H9 (cell line): ENCODE data around the gene TSNAXIP1. TPM values are rescaled to one million over a fixed set of nuclear protein-coding genes. Genes with fewer than 3 reads are reported as not detected.

Experiments used
- DNase-seq: peaks from one replicate; pipeline ENCODE4 v3.0.0-alpha.2; 2017
- H2AFZ ChIP-seq: one replicate; pipeline ENCODE4 v1.6.1; 2013; ENCODE audit warnings: mild to moderate bottlenecking, low read length, control low read depth, moderate library complexity
- H2AK5ac ChIP-seq: 2 replicates; pipeline ENCODE4 v1.6.1; 2013; ENCODE audit warnings: low read length, control low read depth, mixed read lengths; ENCODE audit not compliant: insufficient read length
- H2BK120ac ChIP-seq: one replicate; pipeline ENCODE4 v1.6.1; 2013; ENCODE audit warnings: low read depth, mild to moderate bottlenecking, low read length, control low read depth, inconsistent platforms; ENCODE audit not compliant: poor library complexity, severe bottlenecking
- H2BK12ac ChIP-seq: 2 replicates; pipeline ENCODE4 v1.6.1; 2013; ENCODE audit warnings: low read length, control low read depth, mixed read lengths, low read depth; ENCODE audit not compliant: insufficient read length
- H2BK15ac ChIP-seq: 2 replicates; pipeline ENCODE4 v1.6.1; 2013; ENCODE audit warnings: low read depth, low read length, control low read depth
- H2BK20ac ChIP-seq: one replicate; pipeline ENCODE4 v1.6.1; 2013; ENCODE audit warnings: low read depth, mild to moderate bottlenecking, low read length, control low read depth, inconsistent platforms; ENCODE audit not compliant: poor library complexity, severe bottlenecking
- H2BK5ac ChIP-seq: 2 replicates; pipeline ENCODE4 v1.6.1; 2013; ENCODE audit warnings: low read length, control low read depth, mixed read lengths; ENCODE audit not compliant: insufficient read length
- H3K14ac ChIP-seq: 2 replicates; pipeline ENCODE4 v1.6.1; 2013; ENCODE audit warnings: low read length, control low read depth; ENCODE audit not compliant: insufficient read depth
- H3K18ac ChIP-seq: 2 replicates; pipeline ENCODE4 v1.6.1; 2013; ENCODE audit warnings: low read depth, mild to moderate bottlenecking, mixed read lengths, low read length, control low read depth; ENCODE audit not compliant: insufficient read length
- H3K23ac ChIP-seq: 2 replicates; pipeline ENCODE4 v1.6.1; 2013; ENCODE audit warnings: low read length, control low read depth, mixed read lengths, low read depth; ENCODE audit not compliant: insufficient read length
- H3K23me2 ChIP-seq: 2 replicates; pipeline ENCODE4 v1.6.1; 2013; ENCODE audit warnings: low read depth, mild to moderate bottlenecking, mixed read lengths, low read length, control low read depth; ENCODE audit not compliant: insufficient read length, poor library complexity, severe bottlenecking
- H3K27ac ChIP-seq: 2 replicates; pipeline ENCODE4 v1.5.1; 2013; ENCODE audit warnings: low read length, control low read depth, mixed read lengths, low read depth; ENCODE audit not compliant: insufficient read length
- H3K27me3 ChIP-seq: 2 replicates; pipeline ENCODE4 v1.6.1; 2013; ENCODE audit warnings: low read length, control low read depth, inconsistent platforms; ENCODE audit not compliant: insufficient read depth
- H3K4ac ChIP-seq: 2 replicates; pipeline ENCODE4 v1.6.1; 2013; ENCODE audit warnings: low read depth, mild to moderate bottlenecking, control low read depth, inconsistent platforms, low read length, moderate library complexity
- H3K4me1 ChIP-seq: 2 replicates; pipeline ENCODE4 v1.6.1; 2013; ENCODE audit warnings: low read length, control low read depth, inconsistent platforms; ENCODE audit not compliant: insufficient read depth
- H3K4me2 ChIP-seq: 2 replicates; pipeline ENCODE4 v1.6.1; 2013; ENCODE audit warnings: low read length, control low read depth, mixed read lengths; ENCODE audit not compliant: insufficient read length, insufficient read depth
- H3K56ac ChIP-seq: 2 replicates; pipeline ENCODE4 v1.6.1; 2013; ENCODE audit warnings: low read depth, mild to moderate bottlenecking, mixed read lengths, low read length, control low read depth; ENCODE audit not compliant: insufficient read length
- H3K79me1 ChIP-seq: 2 replicates; pipeline ENCODE4 v1.6.1; 2013; ENCODE audit warnings: low read depth, mild to moderate bottlenecking, moderate library complexity, low read length, control low read depth, inconsistent platforms; ENCODE audit not compliant: insufficient read depth, poor library complexity, severe bottlenecking
- H3K79me2 ChIP-seq: 2 replicates; pipeline ENCODE4 v1.6.1; 2013; ENCODE audit warnings: low read length, control low read depth, inconsistent platforms; ENCODE audit not compliant: insufficient read depth
- H3K9ac ChIP-seq: 2 replicates; pipeline ENCODE4 v1.6.1; 2013; ENCODE audit warnings: low read length, control low read depth, mixed read lengths; ENCODE audit not compliant: insufficient read length; ENCODE audit errors: extremely low read depth
- H3K9me3 ChIP-seq: one replicate; pipeline ENCODE4 v1.6.1; 2013; ENCODE audit warnings: low read depth, low read length, inconsistent platforms; ENCODE audit not compliant: control insufficient read depth
- H3T11ph ChIP-seq: one replicate; pipeline ENCODE4 v1.6.1; 2013; ENCODE audit warnings: mild to moderate bottlenecking, low read length, control low read depth, inconsistent platforms
- H4K20me1 ChIP-seq: one replicate; pipeline ENCODE4 v1.6.1; 2013; ENCODE audit not compliant: control insufficient read depth, insufficient read length, insufficient read depth
- H4K5ac ChIP-seq: 2 replicates; pipeline ENCODE4 v1.6.1; 2013; ENCODE audit warnings: low read depth, mild to moderate bottlenecking, mixed read lengths, low read length, control low read depth; ENCODE audit not compliant: insufficient read length
- H4K8ac ChIP-seq: replicated peaks from 2 replicates; pipeline ENCODE4 v1.6.1; 2013; ENCODE audit warnings: low read length, control low read depth, mixed read lengths, low read depth; ENCODE audit not compliant: insufficient read length
- H4K91ac ChIP-seq: 2 replicates; pipeline ENCODE4 v1.6.1; 2013; ENCODE audit warnings: low read depth, mild to moderate bottlenecking, moderate library complexity, mixed read lengths, low read length, control low read depth; ENCODE audit not compliant: insufficient read length
- H3K27ac Mint-ChIP-seq, 3 experiments: 2 replicates in 2 of 3; 3 replicates in 1 of 3; pipeline ENCODE4 v1.8.0; 2020 to 2021; ENCODE audit warnings: mixed read lengths in 3 of 3, mild to moderate bottlenecking in 1 of 3, moderate library complexity in 1 of 3
- H3K27me3 Mint-ChIP-seq: 2 replicates; pipeline ENCODE4 v1.8.0; 2021; ENCODE audit warnings: low read depth, mild to moderate bottlenecking, moderate library complexity, mixed read lengths
- H3K36me3 Mint-ChIP-seq, 3 experiments: 2 replicates in 2 of 3; 3 replicates in 1 of 3; pipeline ENCODE4 v1.8.0; 2020 to 2021; ENCODE audit warnings: low read depth in 3 of 3, mixed read lengths in 3 of 3; ENCODE audit not compliant: insufficient read depth in 1 of 3
- H3K4me1 Mint-ChIP-seq, 2 experiments: 2 replicates each; pipeline ENCODE4 v1.8.0; 2020; ENCODE audit warnings: mixed read lengths in 2 of 2
- H3K4me3 Mint-ChIP-seq, 2 experiments: 2 replicates in 1 of 2; 3 replicates in 1 of 2; pipeline ENCODE4 v1.8.0; 2020 to 2021; ENCODE audit warnings: mild to moderate bottlenecking in 2 of 2, mixed read lengths in 2 of 2, moderate library complexity in 1 of 2
- H3K9me3 Mint-ChIP-seq, 2 experiments: 2 replicates in 1 of 2; 3 replicates in 1 of 2; pipeline ENCODE4 v1.8.0; 2020; ENCODE audit warnings: mild to moderate bottlenecking in 2 of 2, mixed read lengths in 2 of 2, moderate library complexity in 1 of 2
- WGBS: extraction: QIAGEN DNeasy Blood & Tissue Kit; methylation state at CpG from one replicate; pipeline ENCODE4 v1.1.7; 2013; ENCODE audit warnings: missing lambda C conversion rate, low lambda C conversion rate, mixed read lengths; ENCODE audit not compliant: insufficient read length; ENCODE audit errors: extremely low coverage; 5-methylcytosine and 5-hydroxymethylcytosine counted together
- total RNA-seq: library from RNA; stranded (reverse); gene quantifications from 2 replicates; pipeline ENCODE4 v1.2.1, GENCODE V29; 2021
- TF ChIP-seq, protein P1 (sequence below): fragments of 200-600 bp; sonication (generic); conservative IDR thresholded peaks from 3 replicates; pipeline ENCODE4 v1.8.0; 2021; ENCODE audit warnings: antibody characterized with exemption, mild to moderate bottlenecking

Gene TSNAXIP1
- total RNA-seq, 1 experiment from 2014 or later = 1.3 TPM

DNA sequence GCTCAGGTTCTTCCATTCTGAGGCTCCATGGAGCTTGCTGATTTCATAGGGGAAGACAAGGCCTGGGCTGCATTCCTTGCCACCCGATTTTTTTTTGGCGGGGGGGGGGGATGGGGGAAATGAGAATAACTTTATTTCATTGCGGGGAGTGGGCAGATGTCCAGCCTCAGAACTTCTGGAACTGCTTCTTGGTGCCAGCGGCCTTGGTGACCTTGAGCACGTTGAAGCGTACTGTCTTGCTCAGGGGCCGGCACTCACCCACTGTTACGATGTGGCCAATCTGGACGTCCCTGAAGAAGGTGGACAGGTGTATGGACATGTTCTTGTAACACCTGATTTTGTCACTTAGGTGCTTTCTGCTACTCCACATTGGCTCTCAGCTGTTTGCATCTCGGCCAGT, 49.1 kb downstream of the TSNAXIP1 start:
- no peak overlapping the region for H3K27ac ChIP-seq
- TF ChIP-seq, protein P1, sequence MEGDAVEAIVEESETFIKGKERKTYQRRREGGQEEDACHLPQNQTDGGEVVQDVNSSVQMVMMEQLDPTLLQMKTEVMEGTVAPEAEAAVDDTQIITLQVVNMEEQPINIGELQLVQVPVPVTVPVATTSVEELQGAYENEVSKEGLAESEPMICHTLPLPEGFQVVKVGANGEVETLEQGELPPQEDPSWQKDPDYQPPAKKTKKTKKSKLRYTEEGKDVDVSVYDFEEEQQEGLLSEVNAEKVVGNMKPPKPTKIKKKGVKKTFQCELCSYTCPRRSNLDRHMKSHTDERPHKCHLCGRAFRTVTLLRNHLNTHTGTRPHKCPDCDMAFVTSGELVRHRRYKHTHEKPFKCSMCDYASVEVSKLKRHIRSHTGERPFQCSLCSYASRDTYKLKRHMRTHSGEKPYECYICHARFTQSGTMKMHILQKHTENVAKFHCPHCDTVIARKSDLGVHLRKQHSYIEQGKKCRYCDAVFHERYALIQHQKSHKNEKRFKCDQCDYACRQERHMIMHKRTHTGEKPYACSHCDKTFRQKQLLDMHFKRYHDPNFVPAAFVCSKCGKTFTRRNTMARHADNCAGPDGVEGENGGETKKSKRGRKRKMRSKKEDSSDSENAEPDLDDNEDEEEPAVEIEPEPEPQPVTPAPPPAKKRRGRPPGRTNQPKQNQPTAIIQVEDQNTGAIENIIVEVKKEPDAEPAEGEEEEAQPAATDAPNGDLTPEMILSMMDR = no peak
- H3T11ph ChIP-seq = no peak overlapping the region
- H3K4ac ChIP-seq = no peak overlapping the region
- H4K8ac ChIP-seq = no peak overlapping the region
- no peak overlapping the region for H2BK15ac ChIP-seq
- no peak overlapping the region for H3K18ac ChIP-seq
- no peaks in the 10 kb centered on the region for H3K27me3 Mint-ChIP-seq
- no peak overlapping the region for H3K56ac ChIP-seq
- no peak overlapping the region for H4K5ac ChIP-seq
- no peak overlapping the region; the same call in 1 of the 2 replicates for H3K14ac ChIP-seq
- no peak overlapping the region for H2AK5ac ChIP-seq
- H3K27ac Mint-ChIP-seq = peak overlapping the region in 1 of 3 experiments; percentile 81; a peak in 1 of 7 replicates
- no CpG with 5 or more reads among the region's 10 CpGs for WGBS
- no peak overlapping the region for H2AFZ ChIP-seq
- H3K23me2 ChIP-seq = no peaks in the 10 kb centered on the region
- peaks cover 37 to 46% of the 10 kb centered on the region in 2 experiments for H3K4me1 Mint-ChIP-seq
- no peaks in the 10 kb centered on the region for H3K9me3 ChIP-seq
- DNase-seq = no peak
- no peak overlapping the region for H2BK5ac ChIP-seq
- no peak overlapping the region for H2BK20ac ChIP-seq
- no peaks in the 10 kb centered on the region for H3K27me3 ChIP-seq
- no peak overlapping the region for H3K23ac ChIP-seq
- H3K36me3 Mint-ChIP-seq = peaks cover 9 to 27% (median 20%) of the 10 kb centered on the region in 3 experiments; a peak in 6 of 7 replicates
- H2BK12ac ChIP-seq = no peak overlapping the region
- H3K79me1 ChIP-seq = peaks cover 2% of the 10 kb centered on the region
- H3K4me3 Mint-ChIP-seq = peak overlapping the region in 1 of 2 experiments; percentile 57; a peak in 1 of 5 replicates
- no peak overlapping the region for H4K91ac ChIP-seq
- H3K4me2 ChIP-seq = no peak overlapping the region
- no peak overlapping the region for H3K9ac ChIP-seq
- H3K9me3 Mint-ChIP-seq = no peaks in the 10 kb centered on the region
- H3K79me2 ChIP-seq = peaks cover 46% of the 10 kb centered on the region; the same call in 1 of the 2 replicates
- H2BK120ac ChIP-seq = no peak overlapping the region
- H4K20me1 ChIP-seq = no peaks in the 10 kb centered on the region
- H3K4me1 ChIP-seq = peaks cover 6% of the 10 kb centered on the region; the same call in 1 of the 2 replicates
